Natural killer cell (primary cell): ENCODE measurements around the gene PGPEP1. TPM values are rescaled to one million over a fixed set of nuclear protein-coding genes. Genes with fewer than 3 reads are reported as not detected.

Experiments used
- ATAC-seq, 3 donors: fragments of 150-1000 bp in 2 of 3; fragments of 200-7000 bp in 1 of 3; cut with Tn5 transposase; 1 replicate in 1 of 3; 2 replicates in 2 of 3; pipeline ENCODE4 v1.10.0; 2021; ENCODE audit warnings: mild to moderate bottlenecking in 2 of 3, moderate library complexity in 2 of 3
- DNase-seq, 2 donors: peaks; one replicate each; pipeline versions ENCODE4 v3.0.0 to v3.0.0-alpha.2; 2013 to 2021; ENCODE audit warnings: mixed read lengths in 1 of 2
- H3K27ac ChIP-seq: one replicate; pipeline ENCODE4 v1.5.1; 2013; ENCODE audit warnings: mild to moderate bottlenecking, low read length
- H3K27me3 ChIP-seq: one replicate; pipeline ENCODE4 v1.6.1; 2013; ENCODE audit warnings: low read length; ENCODE audit not compliant: control insufficient read depth, insufficient read depth
- H3K36me3 ChIP-seq: one replicate; pipeline ENCODE4 v1.6.1; 2013; ENCODE audit warnings: low read length; ENCODE audit not compliant: control insufficient read depth, insufficient read depth
- H3K4me1 ChIP-seq: one replicate; pipeline ENCODE4 v1.6.1; 2013; ENCODE audit warnings: low read length; ENCODE audit not compliant: control insufficient read depth, insufficient read depth
- H3K4me3 ChIP-seq: one replicate; pipeline ENCODE4 v1.5.1; 2013; ENCODE audit warnings: low read length
- H3K9me3 ChIP-seq: one replicate; pipeline ENCODE4 v1.6.1; 2013; ENCODE audit warnings: low read length; ENCODE audit not compliant: control insufficient read depth, insufficient read depth
- H3K27ac Mint-ChIP-seq, 2 donors: one replicate each; pipeline ENCODE4 v1.8.0; 2022; ENCODE audit warnings: mild to moderate bottlenecking in 2 of 2, mixed read lengths in 2 of 2, moderate library complexity in 1 of 2
- H3K27me3 Mint-ChIP-seq, 2 donors: one replicate each; pipeline ENCODE4 v1.8.0; 2022; ENCODE audit warnings: low read depth in 2 of 2, mixed read lengths in 2 of 2
- H3K36me3 Mint-ChIP-seq: one replicate; pipeline ENCODE4 v1.8.0; 2022; ENCODE audit warnings: mixed read lengths
- H3K4me1 Mint-ChIP-seq, 2 donors: one replicate each; pipeline ENCODE4 v1.8.0; 2022; ENCODE audit warnings: mixed read lengths in 2 of 2
- H3K4me3 Mint-ChIP-seq: one replicate; pipeline ENCODE4 v1.8.0; 2022; ENCODE audit warnings: mild to moderate bottlenecking, moderate library complexity, mixed read lengths
- H3K9me3 Mint-ChIP-seq, 2 donors: one replicate each; pipeline ENCODE4 v1.8.0; 2022; ENCODE audit warnings: mixed read lengths in 2 of 2
- WGBS: methylation state at CpG from one replicate; pipeline ENCODE4 v1.1.7; 2013; ENCODE audit warnings: missing lambda C conversion rate; ENCODE audit not compliant: insufficient coverage; 5-methylcytosine and 5-hydroxymethylcytosine counted together
- intact Hi-C: fragments of 100-400 bp; cut with micrococcal nuclease; formaldehyde crosslinking; loops from one replicate; pipeline ENCODE4 v1.14.2; 2022
- total RNA-seq, 4 donors: library from RNA; stranded (reverse); fragments of 120-200 nt in 1 of 4; gene quantifications; one replicate each; pipeline versions ENCODE4 v1.2.3 to v1.2.4, GENCODE V29; 2013 to 2022
- TF ChIP-seq, protein P1 (sequence below): fragments of 200-600 bp; IDR thresholded peaks from one replicate; pipeline ENCODE4 v1.8.0; 2022; ENCODE audit warnings: antibody characterized with exemption

Gene PGPEP1
- total RNA-seq, 3 donors from 2014 or later (not counting 1 experiment from before 2014, with no cell fraction given), result 69.1 to 73.3 (median 71.0) TPM

DNA sequence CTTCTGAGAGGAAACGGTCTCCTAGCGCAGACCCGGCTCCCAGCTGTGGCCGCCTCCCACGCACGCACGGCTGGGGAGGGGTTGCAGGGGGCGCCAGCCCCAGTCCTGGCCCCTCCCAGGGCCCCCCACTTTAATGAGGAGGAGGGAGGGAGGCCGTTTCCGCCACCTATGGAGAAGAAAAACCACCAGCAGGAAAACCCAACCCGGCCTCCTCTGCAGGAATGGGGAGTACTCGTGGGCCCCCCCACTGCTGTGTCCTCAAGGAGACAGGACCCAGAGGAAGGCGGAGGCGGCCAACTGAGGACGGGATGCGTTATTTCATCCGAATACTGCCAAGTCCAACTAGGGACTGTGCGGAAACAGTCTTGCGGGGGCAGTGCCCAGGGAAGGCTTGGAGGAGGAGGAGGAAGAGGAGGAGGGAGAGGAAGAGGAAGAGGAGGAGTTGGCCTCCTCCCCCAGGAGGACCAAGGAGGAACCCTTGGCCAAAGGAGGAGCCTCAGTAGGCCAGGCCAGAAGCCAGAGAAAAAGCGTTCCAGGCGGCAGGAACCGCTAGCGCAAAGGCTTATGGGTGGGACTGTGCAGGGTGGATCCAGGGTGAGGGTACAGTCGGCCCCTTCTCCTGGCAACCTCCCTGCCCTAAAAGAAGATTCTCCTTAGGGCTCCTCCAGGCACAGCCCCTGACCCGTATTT, 74.9 kb downstream of the PGPEP1 start:
- peak overlapping the region; percentile 89 for H3K27ac ChIP-seq
- TF ChIP-seq, protein P1, sequence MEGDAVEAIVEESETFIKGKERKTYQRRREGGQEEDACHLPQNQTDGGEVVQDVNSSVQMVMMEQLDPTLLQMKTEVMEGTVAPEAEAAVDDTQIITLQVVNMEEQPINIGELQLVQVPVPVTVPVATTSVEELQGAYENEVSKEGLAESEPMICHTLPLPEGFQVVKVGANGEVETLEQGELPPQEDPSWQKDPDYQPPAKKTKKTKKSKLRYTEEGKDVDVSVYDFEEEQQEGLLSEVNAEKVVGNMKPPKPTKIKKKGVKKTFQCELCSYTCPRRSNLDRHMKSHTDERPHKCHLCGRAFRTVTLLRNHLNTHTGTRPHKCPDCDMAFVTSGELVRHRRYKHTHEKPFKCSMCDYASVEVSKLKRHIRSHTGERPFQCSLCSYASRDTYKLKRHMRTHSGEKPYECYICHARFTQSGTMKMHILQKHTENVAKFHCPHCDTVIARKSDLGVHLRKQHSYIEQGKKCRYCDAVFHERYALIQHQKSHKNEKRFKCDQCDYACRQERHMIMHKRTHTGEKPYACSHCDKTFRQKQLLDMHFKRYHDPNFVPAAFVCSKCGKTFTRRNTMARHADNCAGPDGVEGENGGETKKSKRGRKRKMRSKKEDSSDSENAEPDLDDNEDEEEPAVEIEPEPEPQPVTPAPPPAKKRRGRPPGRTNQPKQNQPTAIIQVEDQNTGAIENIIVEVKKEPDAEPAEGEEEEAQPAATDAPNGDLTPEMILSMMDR, result no peak
- no peaks in the 10 kb centered on the region for H3K27me3 ChIP-seq
- H3K4me1 Mint-ChIP-seq, result peaks cover 39 to 60% of the 10 kb centered on the region in 2 donors
- intact Hi-C loops, result loop anchor here (5.0 kb wide), 3 partner anchors 38 to 223 kb away; partner anchors contain the start of gene MPV17L2
- DNase-seq (peak in 1 of 2 donors; percentile 19), ATAC-seq (no peak)
- H3K4me3 Mint-ChIP-seq, result peak overlapping the region; percentile 45
- H3K4me1 ChIP-seq, result peaks cover 58% of the 10 kb centered on the region
- H3K4me3 ChIP-seq, result no peak overlapping the region
- H3K27ac Mint-ChIP-seq, result peak overlapping the region; percentile 63 to 97
- no peaks in the 10 kb centered on the region for H3K36me3 ChIP-seq
- no peaks in the 10 kb centered on the region for H3K36me3 Mint-ChIP-seq
- no peaks in the 10 kb centered on the region for H3K9me3 ChIP-seq
- H3K9me3 Mint-ChIP-seq, result no peaks in the 10 kb centered on the region
- no peaks in the 10 kb centered on the region for H3K27me3 Mint-ChIP-seq
- WGBS, result 25% methylated on average over 23 of the region's 25 CpGs

GRCh38 chr19:18416778-18417249, 76.4 kb downstream of the PGPEP1 start:
- H3K4me3 Mint-ChIP-seq, result peak overlapping the region; percentile 85
- H3K36me3 Mint-ChIP-seq, result no peaks in the 10 kb centered on the region
- H3K27ac Mint-ChIP-seq, result peak overlapping the region; percentile 82 to 97
- H3K27ac ChIP-seq, result peak overlapping the region; percentile 89
- H3K4me1 Mint-ChIP-seq, result peaks cover 54 to 69% of the 10 kb centered on the region in 2 donors
- intact Hi-C loops, result loop anchor here (5.0 kb wide), 3 partner anchors 40 to 225 kb away; partner anchors contain the start of gene MPV17L2
- no peaks in the 10 kb centered on the region for H3K9me3 ChIP-seq
- 1% methylated on average over 44 of the region's 44 CpGs for WGBS
- peak; percentile 71 to 87 for DNase-seq
- no peaks in the 10 kb centered on the region for H3K9me3 Mint-ChIP-seq
- peaks cover 71% of the 10 kb centered on the region for H3K4me1 ChIP-seq
- H3K27me3 ChIP-seq, result no peaks in the 10 kb centered on the region
- peak; percentile 31 to 50 (median 44) for ATAC-seq
- TF ChIP-seq, protein P1, result no peak
- no peaks in the 10 kb centered on the region for H3K36me3 ChIP-seq
- H3K27me3 Mint-ChIP-seq, result no peaks in the 10 kb centered on the region
- H3K4me3 ChIP-seq, result peak overlapping the region; percentile 39

GRCh38 chr19:18417250-18418028, 77.0 kb downstream of the PGPEP1 start:
- Histone ChIP-seq H3K27me3 (no peaks in the 10 kb centered on the region), H3K36me3 (no peaks in the 10 kb centered on the region), H3K4me1 (peaks cover 77% of the 10 kb centered on the region), H3K9me3 (no peaks in the 10 kb centered on the region), H3K27ac (peak overlapping the region; percentile 89), H3K4me3 (peak overlapping the region; percentile 39)
- DNase-seq, result peak in 1 of 2 donors; percentile 58
- Mint-ChIP-seq H3K27ac (peak overlapping the region; percentile 91 to 97), H3K27me3 (no peaks in the 10 kb centered on the region), H3K36me3 (no peaks in the 10 kb centered on the region), H3K4me1 (peaks cover 60 to 75% of the 10 kb centered on the region in 2 donors), H3K4me3 (peak overlapping the region; percentile 86), H3K9me3 (no peaks in the 10 kb centered on the region)
- peak in 1 of 3 donors; percentile 4 for ATAC-seq
- WGBS, result under 1% methylated on average over 53 of the region's 53 CpGs
- TF ChIP-seq, protein P1, result no peak
- intact Hi-C loops, result loop anchor here (5.0 kb wide), 3 partner anchors 40 to 225 kb away; partner anchors contain the start of gene MPV17L2
